ENCODE measurements around the gene PNP. TPM values are rescaled to one million over a fixed set of nuclear protein-coding genes. Genes with fewer than 3 reads are reported as not detected.

The PNP gene
- total and polyA plus RNA-seq, 9 donors = 8.9 to 16.5 (median 11.2) TPM

- Histone ChIP-seq H3K27me3 (ENCODE audit: control insufficient read depth, insufficient read depth, low read length) (no peaks in the 10 kb centered on the region), H3K9me3 (replicated peaks; ENCODE audit: control insufficient read depth, low read depth, low read length) (no peaks in the 10 kb centered on the region), H3K36me3 (ENCODE audit: control insufficient read depth, insufficient read depth, low read length) (peaks cover 51% of the 10 kb centered on the region), H3K4me3 (ENCODE audit: low read length) (peak within 1 kb of the TSS; percentile 92), H3K27ac (ENCODE audit: low read length) (peak within 1 kb of the TSS; percentile 94), H3K4me1 (ENCODE audit: control insufficient read depth, insufficient read depth, low read length) (peaks cover 16% of the 10 kb centered on the region)
- under 1% methylated on average over 51 of the region's 56 CpGs for WGBS (ENCODE audit: insufficient coverage)
- peak; percentile 99 for DNase-seq
Measured at GRCh38 chr14:20454516-20455354, 14.5 kb upstream of the PNP start, which contains the start of the genes APEX1 and OSGEP. TSS of gene APEX1 (plus strand) at chr14:20455226. CDS start at chr14:20455646, 420 bp downstream. TSS of gene OSGEP (minus strand) at chr14:20454812. CDS start at chr14:20454683, 129 bp downstream.

GRCh38 chr14:20455355-20456300 is 13.6 kb upstream of the PNP start:
- Histone ChIP-seq H3K9me3 (replicated peaks; ENCODE audit: control insufficient read depth, low read depth, low read length) (no peaks in the 10 kb centered on the region), H3K27me3 (ENCODE audit: control insufficient read depth, insufficient read depth, low read length) (no peaks in the 10 kb centered on the region), H3K27ac (ENCODE audit: low read length) (peak overlapping the region; percentile 94), H3K4me1 (ENCODE audit: control insufficient read depth, insufficient read depth, low read length) (peaks cover 25% of the 10 kb centered on the region), H3K36me3 (ENCODE audit: control insufficient read depth, insufficient read depth, low read length) (peaks cover 49% of the 10 kb centered on the region), H3K4me3 (ENCODE audit: low read length) (peak overlapping the region; percentile 92)
- DNase-seq = no peak
- WGBS (ENCODE audit: insufficient coverage) = 1% methylated on average over 28 of the region's 39 CpGs

- Histone ChIP-seq H3K4me3 (ENCODE audit: low read length) (no peak overlapping the region), H3K27me3 (ENCODE audit: control insufficient read depth, insufficient read depth, low read length) (no peaks in the 10 kb centered on the region), H3K4me1 (ENCODE audit: control insufficient read depth, insufficient read depth, low read length) (peaks cover 28% of the 10 kb centered on the region), H3K27ac (ENCODE audit: low read length) (no peak overlapping the region), H3K9me3 (replicated peaks; ENCODE audit: control insufficient read depth, low read depth, low read length) (no peaks in the 10 kb centered on the region), H3K36me3 (ENCODE audit: control insufficient read depth, insufficient read depth, low read length) (peaks cover 45% of the 10 kb centered on the region)
- WGBS (ENCODE audit: insufficient coverage) = 96% methylated on average over 11 of the region's 13 CpGs
- DNase-seq = no peak
Measured at GRCh38 chr14:20456971-20457370, 12.2 kb upstream of the PNP start.

GRCh38 chr14:20458031-20458789 is 11.0 kb upstream of the PNP start:
- H3K27me3 ChIP-seq (ENCODE audit: control insufficient read depth, insufficient read depth, low read length) = no peaks in the 10 kb centered on the region
- no peak for DNase-seq
- H3K9me3 ChIP-seq (replicated peaks; ENCODE audit: control insufficient read depth, low read depth, low read length) = no peaks in the 10 kb centered on the region
- peaks cover 29% of the 10 kb centered on the region for H3K4me1 ChIP-seq (ENCODE audit: control insufficient read depth, insufficient read depth, low read length)
- WGBS (ENCODE audit: insufficient coverage) = 60% methylated on average over 3 of the region's 8 CpGs
- peaks cover 42% of the 10 kb centered on the region for H3K36me3 ChIP-seq (ENCODE audit: control insufficient read depth, insufficient read depth, low read length)
- H3K27ac ChIP-seq (ENCODE audit: low read length) = no peak overlapping the region
- H3K4me3 ChIP-seq (ENCODE audit: low read length) = no peak overlapping the region

DNA sequence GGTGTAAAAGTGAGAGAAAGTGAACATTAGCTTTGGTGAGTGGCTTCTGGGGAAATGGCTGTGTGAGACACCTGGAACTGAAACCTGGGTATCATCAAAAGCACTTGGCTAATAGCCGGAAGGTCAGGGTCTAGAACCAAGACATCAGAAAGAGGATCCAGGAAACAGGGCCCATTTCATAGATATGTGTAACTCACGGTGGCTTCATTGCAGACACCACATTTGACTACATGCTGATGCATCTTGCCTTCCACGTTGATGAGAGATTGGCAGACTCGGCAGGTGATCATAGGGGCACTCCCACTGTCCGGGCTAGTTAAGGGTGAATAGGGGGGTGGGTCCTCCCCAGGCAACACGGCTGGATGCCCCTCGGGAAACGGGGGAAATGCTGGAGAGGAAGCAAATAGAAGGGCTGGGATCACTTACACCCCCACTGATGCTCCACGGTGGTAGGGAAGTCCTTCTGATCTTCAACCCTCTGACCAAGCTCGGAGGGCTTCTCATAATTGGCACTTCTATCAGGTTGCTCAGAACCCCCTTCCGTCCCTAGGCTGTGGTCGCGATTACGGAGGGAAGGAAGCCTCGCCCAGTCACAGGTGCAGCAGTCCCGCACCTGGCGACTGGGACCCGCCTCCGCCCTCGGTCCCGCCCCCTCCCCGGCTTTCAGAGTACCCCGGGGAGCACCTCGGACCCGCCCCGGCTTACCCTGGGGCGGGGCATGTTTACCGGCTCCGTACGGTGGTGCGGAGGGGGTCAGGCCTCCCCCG is 8.6 kb upstream of the PNP start:
- WGBS (ENCODE audit: insufficient coverage) = 5% methylated on average over 24 of the region's 32 CpGs
- H3K27ac ChIP-seq (ENCODE audit: low read length) = peak overlapping the region; percentile 89
- H3K4me1 ChIP-seq (ENCODE audit: control insufficient read depth, insufficient read depth, low read length) = peaks cover 22% of the 10 kb centered on the region
- peaks cover under 1% of the 10 kb centered on the region for H3K27me3 ChIP-seq (ENCODE audit: control insufficient read depth, insufficient read depth, low read length)
- DNase-seq = peak; percentile 31
- peak overlapping the region; percentile 86 for H3K4me3 ChIP-seq (ENCODE audit: low read length)
- H3K36me3 ChIP-seq (ENCODE audit: control insufficient read depth, insufficient read depth, low read length) = peaks cover 42% of the 10 kb centered on the region
- no peaks in the 10 kb centered on the region for H3K9me3 ChIP-seq (replicated peaks; ENCODE audit: control insufficient read depth, low read depth, low read length)

GRCh38 chr14:20461225-20462141 is 7.7 kb upstream of the PNP start, which contains the start of gene PIP4P1:
TSS of gene PIP4P1 (minus strand) at chr14:20461434. CDS start at chr14:20461325, 109 bp downstream.
- H3K4me3 ChIP-seq (ENCODE audit: low read length) = peak within 1 kb of the TSS; percentile 86
- no peaks in the 10 kb centered on the region for H3K9me3 ChIP-seq (replicated peaks; ENCODE audit: control insufficient read depth, low read depth, low read length)
- peak; percentile 100 for DNase-seq
- under 1% methylated on average over 64 of the region's 67 CpGs for WGBS (ENCODE audit: insufficient coverage)
- H3K27ac ChIP-seq (ENCODE audit: low read length) = peak within 1 kb of the TSS; percentile 93
- H3K36me3 ChIP-seq (ENCODE audit: control insufficient read depth, insufficient read depth, low read length) = peaks cover 39% of the 10 kb centered on the region
- H3K4me1 ChIP-seq (ENCODE audit: control insufficient read depth, insufficient read depth, low read length) = peaks cover 17% of the 10 kb centered on the region
- H3K27me3 ChIP-seq (ENCODE audit: control insufficient read depth, insufficient read depth, low read length) = peaks cover 3% of the 10 kb centered on the region

- H3K4me3 ChIP-seq (ENCODE audit: low read length) = peak overlapping the region; percentile 50
- H3K9me3 ChIP-seq (replicated peaks; ENCODE audit: control insufficient read depth, low read depth, low read length) = no peaks in the 10 kb centered on the region
- DNase-seq = peak; percentile 23
- no peak overlapping the region for H3K27ac ChIP-seq (ENCODE audit: low read length)
- peaks cover 17% of the 10 kb centered on the region for H3K4me1 ChIP-seq (ENCODE audit: control insufficient read depth, insufficient read depth, low read length)
- no peaks in the 10 kb centered on the region for H3K36me3 ChIP-seq (ENCODE audit: control insufficient read depth, insufficient read depth, low read length)
- H3K27me3 ChIP-seq (ENCODE audit: control insufficient read depth, insufficient read depth, low read length) = peaks cover 12% of the 10 kb centered on the region
- 21% methylated on average over 10 of the region's 16 CpGs for WGBS (ENCODE audit: insufficient coverage)
Measured at GRCh38 chr14:20468764-20469241, 403 bp upstream of the PNP start.

GRCh38 chr14:20469890-20470602 is 840 bp downstream of the PNP start:
- H3K4me1 ChIP-seq (ENCODE audit: control insufficient read depth, insufficient read depth, low read length) = peaks cover 17% of the 10 kb centered on the region
- H3K4me3 ChIP-seq (ENCODE audit: low read length) = peak overlapping the region; percentile 50
- DNase-seq = peak; percentile 35

More at GRCh38 chr14:20469890-20470602, 840 bp downstream of the PNP start:
- peak overlapping the region; percentile 76 for H3K27ac ChIP-seq (ENCODE audit: low read length)
- peaks cover 2% of the 10 kb centered on the region for H3K36me3 ChIP-seq (ENCODE audit: control insufficient read depth, insufficient read depth, low read length)
- WGBS (ENCODE audit: insufficient coverage) = 0% methylated on average over 2 of the region's 12 CpGs
- H3K9me3 ChIP-seq (replicated peaks; ENCODE audit: control insufficient read depth, low read depth, low read length) = no peaks in the 10 kb centered on the region
- H3K27me3 ChIP-seq (ENCODE audit: control insufficient read depth, insufficient read depth, low read length) = peaks cover 12% of the 10 kb centered on the region
